ENCODE data around the gene OR6C3. TPM values are rescaled to one million over a fixed set of nuclear protein-coding genes. Genes with fewer than 3 reads are reported as not detected.
A peak's percentile ranks its signal among the peaks of the same experiment; 100 is the strongest.
"Not testable (repeated sequence)": the region's sequence is repeated elsewhere in the genome, so short reads cannot be mapped to it uniquely, and the experiment has no call there.

Gene OR6C3
- total RNA-seq, 3 donors from 2014 or later = not detected

- TF ChIP-seq CTCF (IDR thresholded peaks at IDR 0.05) = no peak
- DNase-seq = peak in 1 of 3 donors; percentile 13
- H3K36me3 ChIP-seq (ENCODE audit: low read depth) = no peaks in the 10 kb centered on the region
- H3K4me1 ChIP-seq (ENCODE audit: low read depth) = no peaks in the 10 kb centered on the region
- no peaks in the 10 kb centered on the region for H3K9me3 ChIP-seq
- no peak overlapping the region for H3K4me3 ChIP-seq
- ATAC-seq = no peak
- intact Hi-C loops (cut with DNase I, micrococcal nuclease) = no loop called here
These were observed 5.5 kb downstream of the OR6C3 start for GRCh38 chr12:55336002-55336401.

- H3K4me1 ChIP-seq (ENCODE audit: low read depth); intact Hi-C loops (cut with DNase I, micrococcal nuclease); H3K9me3 ChIP-seq; H3K4me3 ChIP-seq; H3K36me3 ChIP-seq (ENCODE audit: low read depth); DNase-seq; ATAC-seq: not testable (repeated sequence)
These were observed 24.8 kb downstream of the OR6C3 start for GRCh38 chr12:55355338-55355737.

- intact Hi-C loops (cut with DNase I, micrococcal nuclease) = no loop called here
- TF ChIP-seq CTCF (IDR thresholded peaks at IDR 0.05) = no peak
- no peaks in the 10 kb centered on the region for H3K36me3 ChIP-seq (ENCODE audit: low read depth)
These were observed 32.1 kb downstream of the OR6C3 start, which contains the start of gene OR6C75 for GRCh38 chr12:55362675-55363074. Gene OR6C75 (plus strand): TSS chr12:55362975. CDS start chr12:55365111, 2,136 bp downstream.

GRCh38 chr12:55365086-55365485, 34.5 kb downstream of the OR6C3 start:
- DNase-seq (no peak), ATAC-seq (no peak)
- H3K9me3 ChIP-seq = no peaks in the 10 kb centered on the region
- H3K4me3 ChIP-seq = no peak overlapping the region
- intact Hi-C loops (cut with DNase I, micrococcal nuclease) = no loop called here
- no peaks in the 10 kb centered on the region for H3K4me1 ChIP-seq (ENCODE audit: low read depth)
- TF ChIP-seq CTCF (IDR thresholded peaks at IDR 0.05) = no peak
- H3K36me3 ChIP-seq (ENCODE audit: low read depth) = no peaks in the 10 kb centered on the region

More at GRCh38 chr12:55362675-55363074, 32.1 kb downstream of the OR6C3 start, which contains the start of gene OR6C75:
- H3K4me1 ChIP-seq (ENCODE audit: low read depth) = no peaks in the 10 kb centered on the region
- DNase-seq (no peak), ATAC-seq (no peak)
- no peaks in the 10 kb centered on the region for H3K9me3 ChIP-seq
- H3K4me3 ChIP-seq = no peak within 1 kb of the TSS

GRCh38 chr12:55372521-55372920, 42.0 kb downstream of the OR6C3 start:
- intact Hi-C loops (cut with DNase I, micrococcal nuclease) = no loop called here
- H3K4me3 ChIP-seq = no peak overlapping the region
- H3K9me3 ChIP-seq = no peaks in the 10 kb centered on the region

More at GRCh38 chr12:55372521-55372920, 42.0 kb downstream of the OR6C3 start:
- Histone ChIP-seq H3K36me3 (ENCODE audit: low read depth) (no peaks in the 10 kb centered on the region), H3K4me1 (ENCODE audit: low read depth) (no peaks in the 10 kb centered on the region)
- no peak for ATAC-seq
- no peak for TF ChIP-seq CTCF (IDR thresholded peaks at IDR 0.05)
- no peak for DNase-seq

Other genes starting within 250 kb of the OR6C3 start
- not detected for gene OR9K2, start 204.3 kb upstream of the OR6C3 start, total RNA-seq
- gene OR10A7, start 109.7 kb upstream of the OR6C3 start, total RNA-seq = not detected
- not detected for gene OR6C74, start 86.1 kb upstream of the OR6C3 start, total RNA-seq
- gene OR6C6, start 34.2 kb upstream of the OR6C3 start, total RNA-seq = not detected
- not detected for gene OR6C1, start 16.4 kb upstream of the OR6C3 start, total RNA-seq
- gene OR6C75, start 32.2 kb downstream of the OR6C3 start, total RNA-seq = not detected
- gene OR6C65, start 69.8 kb downstream of the OR6C3 start, total RNA-seq = not detected
- not detected for gene OR6C76, start 95.5 kb downstream of the OR6C3 start, total RNA-seq
- gene OR6C2, start 113.3 kb downstream of the OR6C3 start, total RNA-seq = not detected
- gene OR6C70, start 139.4 kb downstream of the OR6C3 start, total RNA-seq = not detected
- not detected for gene OR6C68, start 161.6 kb downstream of the OR6C3 start, total RNA-seq
- gene OR6C4, start 218.9 kb downstream of the OR6C3 start, total RNA-seq = not detected
- gene OR2AP1, start 241.7 kb downstream of the OR6C3 start, total RNA-seq = not detected